ENCODE measurements around the gene NDUFAF8.

- TF ChIP-seq CTCF (IDR thresholded peaks at IDR 0.05; ENCODE audit: borderline replicate concordance, extremely low read depth, low read length, poor library complexity, severe bottlenecking) (no peak), EZH2 (IDR thresholded peaks at IDR 0.05; ENCODE audit: borderline replicate concordance, low read depth, low read length, severe bottlenecking) (no peak)
Observed at GRCh38 chr17:81239714-81240555, 817 bp downstream of the NDUFAF8 start.

All from DND-41 (cell line).